Measurements from ENCODE around the gene FKBP1B. TPM values are rescaled to one million over a fixed set of nuclear protein-coding genes. Genes with fewer than 3 reads are reported as not detected.
"Not testable (repeated sequence)": the region's sequence is repeated elsewhere in the genome, so short reads cannot be mapped to it uniquely, and the experiment has no call there.

FKBP1B gene
- total RNA-seq, 1 experiment from 2014 or later = 43.5 TPM

DNA sequence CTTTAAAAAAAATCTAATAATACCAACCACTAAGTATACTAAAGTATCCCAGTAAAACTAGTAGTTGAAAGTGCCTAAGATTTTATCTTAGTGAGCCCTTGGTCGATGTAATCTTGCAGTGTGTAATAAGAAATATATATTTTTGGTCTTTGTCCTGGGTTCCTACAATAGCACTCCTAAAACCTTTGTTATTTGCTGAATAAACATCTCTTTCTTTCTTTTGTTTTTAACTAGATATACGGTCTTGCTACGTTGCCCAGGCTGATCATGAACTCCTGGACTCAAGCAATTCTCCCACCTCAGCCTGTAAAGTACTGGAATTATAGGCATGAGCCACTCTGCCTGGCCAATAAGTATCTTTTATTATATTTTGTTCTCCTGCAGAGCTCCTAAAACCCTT, 37.5 kb downstream of the FKBP1B start:
- Histone ChIP-seq H3K4me3 (ENCODE audit: insufficient read depth, low read depth, low read length) (no peak overlapping the region), H3K27me3 (ENCODE audit: control insufficient read depth, insufficient read depth, low read length) (no peaks in the 10 kb centered on the region), H3K36me3 (replicated peaks; ENCODE audit: control insufficient read depth, insufficient read depth, low read length) (peaks cover 8% of the 10 kb centered on the region)
- no peak for DNase-seq

DNA sequence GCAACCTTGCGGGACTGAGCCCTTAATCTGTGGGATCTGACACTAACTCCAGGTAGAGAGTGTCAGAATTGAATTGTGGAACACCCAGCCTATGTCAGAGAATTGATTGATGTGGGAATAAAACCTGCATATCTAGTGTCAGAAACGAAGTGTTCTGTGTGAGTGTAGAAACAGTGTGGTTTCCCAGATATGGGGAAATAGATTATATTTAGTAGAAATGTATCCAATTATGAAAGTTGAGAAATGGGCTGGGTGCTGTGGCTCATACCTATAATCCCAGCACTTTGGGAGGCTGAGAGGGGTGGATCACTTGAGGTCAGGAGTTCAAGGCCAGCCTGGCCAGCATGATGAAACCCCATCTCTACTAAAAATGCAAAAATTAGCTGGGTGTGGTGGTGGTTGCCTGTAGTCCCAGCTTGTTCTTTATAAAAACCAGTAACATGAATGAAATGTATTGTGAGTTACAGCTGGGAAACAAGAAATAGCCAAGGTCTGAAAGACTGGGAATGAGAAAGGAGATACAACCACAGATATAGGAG, 39.3 kb downstream of the FKBP1B start:
- Histone ChIP-seq H3K4me3 (ENCODE audit: insufficient read depth, low read depth, low read length) (no peak overlapping the region), H3K36me3 (replicated peaks; ENCODE audit: control insufficient read depth, insufficient read depth, low read length) (no peaks in the 10 kb centered on the region), H3K27me3 (ENCODE audit: control insufficient read depth, insufficient read depth, low read length) (no peaks in the 10 kb centered on the region)
- DNase-seq = no peak

DNA sequence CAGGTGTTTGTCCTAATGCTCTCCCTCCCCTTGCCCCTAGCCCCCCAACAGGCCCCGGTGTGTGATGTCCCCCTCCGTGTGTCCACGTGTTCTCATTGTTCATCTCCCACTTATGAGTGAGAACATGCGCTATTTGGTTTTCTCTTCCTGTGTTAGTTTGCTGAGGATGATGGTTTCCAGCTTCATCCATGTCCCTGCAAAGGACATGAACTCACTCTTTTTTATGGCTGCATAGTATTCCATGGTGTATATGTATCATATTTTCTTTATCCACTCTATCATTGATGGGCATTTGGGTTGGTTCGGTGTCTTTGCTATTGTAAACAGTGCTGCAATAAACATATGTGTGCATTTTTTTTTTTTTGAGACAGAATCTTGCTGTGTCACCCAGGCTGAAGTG, 43.7 kb downstream of the FKBP1B start:
- not testable (repeated sequence) for H3K36me3 ChIP-seq (replicated peaks; ENCODE audit: control insufficient read depth, insufficient read depth, low read length); DNase-seq; H3K4me3 ChIP-seq (ENCODE audit: insufficient read depth, low read depth, low read length)

DNA sequence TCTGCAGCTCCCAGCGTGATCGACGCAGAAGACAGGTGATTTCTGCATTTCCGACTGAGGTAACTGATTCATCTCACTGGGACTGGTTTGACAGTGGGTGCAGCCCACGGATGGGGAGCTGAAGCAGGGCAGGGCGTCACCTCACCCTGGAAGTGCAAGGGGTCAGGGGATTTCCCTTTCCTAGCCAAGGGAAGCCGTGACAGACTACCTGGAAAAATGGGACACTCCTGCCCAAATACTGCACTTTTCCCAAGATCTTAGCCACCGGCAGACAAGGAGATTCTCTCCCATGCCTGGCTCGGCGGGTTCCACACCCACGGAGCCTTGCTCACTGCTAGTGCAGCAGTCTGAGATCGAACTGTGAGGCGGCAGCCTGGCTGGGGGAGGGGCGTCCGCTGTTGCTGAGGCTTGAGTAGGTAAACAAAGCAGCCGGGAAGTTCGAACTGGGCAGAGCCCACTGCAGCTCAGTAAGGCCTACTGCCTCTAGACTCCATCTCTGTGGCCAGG, 45.7 kb downstream of the FKBP1B start:
- H3K27me3 ChIP-seq (ENCODE audit: control insufficient read depth, insufficient read depth, low read length); H3K36me3 ChIP-seq (replicated peaks; ENCODE audit: control insufficient read depth, insufficient read depth, low read length); DNase-seq; H3K4me3 ChIP-seq (ENCODE audit: insufficient read depth, low read depth, low read length): not testable (repeated sequence)

More for the DNA sequence above, 43.7 kb downstream of the FKBP1B start:
- H3K27me3 ChIP-seq (ENCODE audit: control insufficient read depth, insufficient read depth, low read length) = not testable (repeated sequence)

DNA sequence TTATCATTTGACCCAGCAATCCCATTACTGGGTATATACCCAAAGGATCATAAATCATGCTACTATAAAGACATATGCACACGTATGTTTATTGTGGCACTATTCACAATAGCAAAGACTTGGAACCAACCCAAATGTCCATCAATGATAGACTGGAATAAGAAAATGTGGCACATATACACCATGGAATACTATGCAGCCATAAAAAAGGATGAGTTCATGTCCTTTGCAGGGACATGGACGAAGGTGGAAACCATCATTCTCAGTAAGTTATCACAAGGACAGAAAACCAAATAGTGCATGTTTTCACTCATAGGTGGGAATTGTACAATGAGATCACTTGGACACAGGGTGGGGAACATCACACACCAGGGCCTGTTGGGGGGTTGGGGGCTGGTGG, 51.2 kb downstream of the FKBP1B start:
- H3K36me3 ChIP-seq (replicated peaks; ENCODE audit: control insufficient read depth, insufficient read depth, low read length); H3K27me3 ChIP-seq (ENCODE audit: control insufficient read depth, insufficient read depth, low read length); DNase-seq; H3K4me3 ChIP-seq (ENCODE audit: insufficient read depth, low read depth, low read length): not testable (repeated sequence)

DNA sequence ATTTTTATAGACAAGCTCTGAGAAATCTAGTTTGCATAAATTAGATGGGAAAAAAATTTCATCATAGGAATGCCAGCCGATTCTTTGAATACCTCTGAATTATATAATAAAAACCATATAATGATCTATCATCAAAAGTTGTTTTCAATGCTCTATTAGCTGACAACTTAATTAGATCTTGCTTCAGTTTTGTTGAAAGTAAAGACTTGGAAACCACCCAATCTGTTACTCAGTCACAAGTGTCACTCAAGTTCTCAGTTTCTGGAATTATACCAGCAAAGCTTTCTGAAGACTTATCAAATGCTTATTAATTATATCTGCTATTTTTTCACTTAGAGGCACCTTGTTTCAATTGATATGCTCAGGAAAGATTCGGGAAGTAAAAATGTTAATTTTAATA, 52.5 kb downstream of the FKBP1B start:
- H3K27me3 ChIP-seq (ENCODE audit: control insufficient read depth, insufficient read depth, low read length) = no peaks in the 10 kb centered on the region
- no peak for DNase-seq

DNA sequence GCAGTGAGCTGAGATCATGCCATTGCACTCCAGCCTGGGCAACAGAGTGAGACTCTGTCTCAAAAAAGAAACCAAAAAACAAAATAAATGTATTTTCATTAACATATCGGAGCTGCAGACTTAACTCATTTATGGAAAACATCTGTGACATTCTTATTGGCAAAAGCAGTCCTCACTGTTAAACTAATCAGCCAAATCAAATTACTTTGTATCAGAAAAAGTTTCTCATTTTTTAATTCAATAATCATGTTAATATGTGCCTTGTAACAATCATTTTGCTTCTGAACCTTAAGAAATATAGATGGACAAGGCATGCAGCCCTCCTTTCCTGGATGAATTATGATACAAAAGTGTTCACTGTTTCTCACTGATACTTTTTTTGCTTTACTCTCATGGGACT, 53.1 kb downstream of the FKBP1B start:
- Histone ChIP-seq H3K36me3 (replicated peaks; ENCODE audit: control insufficient read depth, insufficient read depth, low read length) (no peaks in the 10 kb centered on the region), H3K27me3 (ENCODE audit: control insufficient read depth, insufficient read depth, low read length) (no peaks in the 10 kb centered on the region), H3K4me3 (ENCODE audit: insufficient read depth, low read depth, low read length) (no peak overlapping the region)
- no peak for DNase-seq

More for the DNA sequence above, 52.5 kb downstream of the FKBP1B start:
- no peaks in the 10 kb centered on the region for H3K36me3 ChIP-seq (replicated peaks; ENCODE audit: control insufficient read depth, insufficient read depth, low read length)
- H3K4me3 ChIP-seq (ENCODE audit: insufficient read depth, low read depth, low read length) = no peak overlapping the region

DNA sequence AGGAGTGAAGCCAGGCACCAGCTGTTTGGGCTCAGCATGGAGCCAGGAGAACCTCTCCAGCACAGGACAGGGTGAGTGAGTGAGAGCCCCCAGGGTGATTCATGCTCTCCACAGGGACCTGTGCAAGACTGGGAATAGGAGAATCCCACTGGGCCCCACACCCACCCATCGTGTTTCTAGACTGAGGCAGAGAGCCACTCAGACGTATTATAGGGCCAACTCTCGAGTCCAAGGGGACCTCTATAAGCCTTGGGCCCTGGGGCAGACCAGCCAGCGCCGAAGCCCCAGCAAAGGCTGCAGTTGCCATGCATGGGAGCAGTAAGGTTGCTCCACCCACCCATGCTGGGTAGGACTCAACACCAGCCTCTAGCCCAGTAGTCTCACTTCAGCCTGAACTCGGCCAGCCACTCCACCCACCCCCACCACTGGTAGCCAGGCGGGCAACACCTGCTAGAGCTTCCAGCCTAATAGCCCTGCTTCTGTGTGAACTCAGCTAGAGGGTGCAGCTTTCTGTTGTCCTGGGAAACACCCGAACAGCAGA, 54.6 kb downstream of the FKBP1B start:
- no peaks in the 10 kb centered on the region for H3K36me3 ChIP-seq (replicated peaks; ENCODE audit: control insufficient read depth, insufficient read depth, low read length)

DNA sequence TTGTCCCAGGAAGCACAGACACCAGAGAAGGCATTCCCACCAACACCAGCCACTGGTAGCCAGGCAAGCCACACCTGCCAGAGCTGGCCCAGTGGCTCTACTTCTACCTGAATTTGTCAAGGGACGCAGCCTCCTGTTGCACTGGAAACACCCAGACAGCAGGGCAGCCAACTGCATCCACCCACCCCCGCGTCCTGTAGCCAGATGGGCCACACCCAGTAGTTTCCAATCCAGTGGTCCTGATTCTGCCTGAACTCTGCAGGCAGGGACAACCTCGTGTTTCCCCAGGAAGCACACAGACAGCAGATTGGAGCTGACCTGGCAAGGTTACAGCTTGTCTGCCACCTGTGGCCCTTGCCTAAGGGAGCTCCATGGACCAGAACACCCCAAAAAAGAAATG, 55.4 kb downstream of the FKBP1B start:
- Histone ChIP-seq H3K36me3 (replicated peaks; ENCODE audit: control insufficient read depth, insufficient read depth, low read length) (no peaks in the 10 kb centered on the region), H3K27me3 (ENCODE audit: control insufficient read depth, insufficient read depth, low read length) (no peaks in the 10 kb centered on the region), H3K4me3 (ENCODE audit: insufficient read depth, low read depth, low read length) (no peak overlapping the region)
- DNase-seq = no peak

More for the DNA sequence above, 54.6 kb downstream of the FKBP1B start:
- DNase-seq = no peak
- Histone ChIP-seq H3K27me3 (ENCODE audit: control insufficient read depth, insufficient read depth, low read length) (no peaks in the 10 kb centered on the region), H3K4me3 (ENCODE audit: insufficient read depth, low read depth, low read length) (no peak overlapping the region)

DNA sequence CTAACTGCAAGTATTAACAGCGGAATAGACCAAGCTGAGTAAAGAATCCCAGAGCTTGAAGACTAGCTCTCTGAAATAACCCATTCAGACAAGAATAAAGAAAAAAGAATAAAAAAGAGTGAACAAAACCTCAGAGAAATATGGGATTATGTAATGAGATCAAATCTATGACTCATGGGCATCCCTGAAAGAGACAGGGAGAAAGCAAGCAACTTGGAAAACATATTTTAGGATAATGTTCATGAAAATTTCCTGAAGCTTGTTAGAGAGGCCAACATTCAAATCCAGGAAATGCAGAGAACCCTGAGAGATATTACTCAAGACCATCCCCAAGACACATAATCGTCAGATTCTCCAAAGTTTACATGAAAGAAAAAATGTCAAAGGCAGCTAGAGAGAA, 56.3 kb downstream of the FKBP1B start:
- no peaks in the 10 kb centered on the region for H3K36me3 ChIP-seq (replicated peaks; ENCODE audit: control insufficient read depth, insufficient read depth, low read length)
- H3K27me3 ChIP-seq (ENCODE audit: control insufficient read depth, insufficient read depth, low read length) = no peaks in the 10 kb centered on the region
- no peak overlapping the region for H3K4me3 ChIP-seq (ENCODE audit: insufficient read depth, low read depth, low read length)
- no peak for DNase-seq

DNA sequence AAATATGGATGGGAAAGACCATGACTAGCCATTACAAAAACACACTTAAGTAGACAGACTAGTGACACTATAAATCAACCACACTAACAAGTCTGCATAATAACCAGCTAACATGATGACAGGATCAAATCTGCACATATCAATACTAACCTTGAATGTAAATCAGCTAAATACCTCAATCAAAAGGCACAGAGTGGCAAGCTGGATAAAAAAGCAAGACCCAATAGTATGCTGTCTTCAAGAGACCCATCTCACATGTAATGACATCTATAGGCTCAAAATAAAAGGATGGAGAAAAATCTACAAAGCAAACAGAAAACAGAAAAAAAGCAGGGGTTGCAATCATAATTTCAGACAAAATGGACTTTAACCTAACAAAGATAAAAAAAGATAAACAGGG, 57.2 kb downstream of the FKBP1B start:
- Histone ChIP-seq H3K4me3 (ENCODE audit: insufficient read depth, low read depth, low read length) (no peak overlapping the region), H3K27me3 (ENCODE audit: control insufficient read depth, insufficient read depth, low read length) (no peaks in the 10 kb centered on the region), H3K36me3 (replicated peaks; ENCODE audit: control insufficient read depth, insufficient read depth, low read length) (no peaks in the 10 kb centered on the region)
- no peak for DNase-seq

DNA sequence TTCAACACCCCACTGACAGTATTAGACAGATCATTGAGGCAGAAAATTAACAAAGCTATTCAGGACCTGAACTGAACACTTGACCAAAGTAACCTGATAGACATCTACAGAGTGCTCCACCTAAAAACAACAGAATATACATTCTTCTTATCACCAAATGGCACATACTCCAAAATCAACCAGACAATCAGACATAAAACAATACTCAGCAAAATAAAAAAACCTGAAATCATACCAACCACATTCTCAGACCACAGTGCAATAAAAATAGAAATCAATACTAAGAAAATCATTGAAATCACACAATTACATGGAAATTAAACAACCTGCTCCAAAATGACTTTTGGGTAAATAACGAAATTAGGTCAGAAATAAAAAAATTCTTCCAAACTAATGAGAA, 57.8 kb downstream of the FKBP1B start:
- DNase-seq = no peak

DNA sequence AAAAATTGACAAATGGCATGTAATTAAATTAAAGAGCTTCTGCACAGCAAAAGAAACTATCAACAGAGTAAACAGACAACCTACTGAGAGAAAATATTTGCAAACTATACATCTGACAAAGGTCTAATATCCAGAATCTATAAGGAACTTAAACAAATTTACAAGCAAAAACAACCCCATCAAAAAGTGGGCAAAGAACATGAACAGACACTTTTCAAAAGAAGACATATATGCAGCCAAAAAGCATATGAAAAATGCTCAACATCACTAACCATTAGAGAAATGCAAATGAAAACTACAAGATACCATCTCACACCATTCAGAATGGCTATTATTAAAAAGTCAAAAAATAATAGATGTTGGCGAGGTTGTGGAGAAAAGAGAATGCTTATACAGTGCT, 59.9 kb downstream of the FKBP1B start:
- not testable (repeated sequence) for H3K27me3 ChIP-seq (ENCODE audit: control insufficient read depth, insufficient read depth, low read length); DNase-seq; H3K4me3 ChIP-seq (ENCODE audit: insufficient read depth, low read depth, low read length); H3K36me3 ChIP-seq (replicated peaks; ENCODE audit: control insufficient read depth, insufficient read depth, low read length)

More for the DNA sequence above, 57.8 kb downstream of the FKBP1B start:
- H3K27me3 ChIP-seq (ENCODE audit: control insufficient read depth, insufficient read depth, low read length) = no peaks in the 10 kb centered on the region
- no peak overlapping the region for H3K4me3 ChIP-seq (ENCODE audit: insufficient read depth, low read depth, low read length)
- no peaks in the 10 kb centered on the region for H3K36me3 ChIP-seq (replicated peaks; ENCODE audit: control insufficient read depth, insufficient read depth, low read length)

DNA sequence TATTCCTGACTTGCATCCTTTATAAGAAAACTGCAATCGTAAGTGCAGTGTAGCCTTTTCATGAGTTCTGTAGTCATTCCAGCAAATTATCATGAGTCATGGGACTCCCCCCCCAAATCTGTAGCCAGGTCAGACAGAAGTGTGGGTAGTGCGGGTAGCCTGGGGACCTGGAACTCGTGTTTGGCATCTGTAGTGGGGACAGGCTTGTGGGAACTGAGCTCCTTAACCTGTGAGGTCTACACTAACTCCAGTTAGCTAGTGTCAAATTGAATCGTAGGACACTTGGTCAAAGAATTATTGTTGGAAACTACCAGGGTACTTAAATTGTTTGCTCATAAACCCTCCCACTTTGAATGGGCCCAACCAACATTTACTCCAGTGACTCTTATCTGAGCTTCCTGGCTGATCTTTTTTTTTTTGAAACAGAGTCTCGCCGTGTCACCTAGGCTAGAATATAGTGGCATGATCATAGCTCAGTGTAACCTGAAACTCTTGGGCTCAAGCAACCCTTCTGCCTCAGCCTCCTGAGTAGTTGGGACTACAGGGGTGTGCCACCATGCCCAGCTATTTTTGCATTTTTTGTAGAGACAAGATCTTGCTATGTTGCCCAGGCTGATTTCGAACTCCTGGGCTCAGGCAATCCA, 61.2 kb downstream of the FKBP1B start:
- H3K36me3 ChIP-seq (replicated peaks; ENCODE audit: control insufficient read depth, insufficient read depth, low read length) = no peaks in the 10 kb centered on the region
- no peaks in the 10 kb centered on the region for H3K27me3 ChIP-seq (ENCODE audit: control insufficient read depth, insufficient read depth, low read length)
- no peak for DNase-seq
- no peak overlapping the region for H3K4me3 ChIP-seq (ENCODE audit: insufficient read depth, low read depth, low read length)

DNA sequence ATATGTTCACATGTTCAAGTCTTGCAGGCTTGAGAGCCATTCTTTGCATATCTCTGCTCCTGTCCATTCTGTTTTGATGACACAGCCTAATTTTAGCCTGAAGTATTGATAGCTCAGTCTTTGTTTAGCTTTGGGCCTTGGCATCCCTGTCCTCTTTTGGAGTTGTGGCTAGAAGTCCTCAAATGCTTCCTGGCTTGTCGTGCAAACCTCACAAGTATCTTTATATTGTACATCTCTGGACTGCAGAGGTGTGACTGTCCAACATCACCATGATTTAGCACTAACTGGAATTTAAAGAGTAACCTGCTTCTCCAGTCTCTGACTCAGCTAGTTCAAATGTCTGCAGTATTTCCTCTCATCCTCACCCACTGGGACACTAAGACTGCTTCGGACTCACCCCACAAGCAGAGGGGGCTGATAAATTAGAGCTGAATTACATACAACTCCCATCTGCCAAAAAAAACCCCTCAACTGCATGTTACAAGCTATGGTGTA, 61.9 kb downstream of the FKBP1B start:
- Histone ChIP-seq H3K36me3 (replicated peaks; ENCODE audit: control insufficient read depth, insufficient read depth, low read length) (no peaks in the 10 kb centered on the region), H3K27me3 (ENCODE audit: control insufficient read depth, insufficient read depth, low read length) (no peaks in the 10 kb centered on the region), H3K4me3 (ENCODE audit: insufficient read depth, low read depth, low read length) (no peak overlapping the region)
- no peak for DNase-seq

All from H7 (cell line).